ENCODE data around the gene STK17B. TPM values are rescaled to one million over a fixed set of nuclear protein-coding genes. Genes with fewer than 3 reads are reported as not detected.

The STK17B gene
- total RNA-seq, 1 experiment from 2014 or later: 16.9 TPM

GRCh38 chr2:196169516-196169915, 1.9 kb downstream of the STK17B start:
- Histone ChIP-seq H3K79me2 (ENCODE audit: insufficient read depth, low read length) (peaks cover 63% of the 10 kb centered on the region), H2AFZ (ENCODE audit: low read depth, low read length, poor library complexity, severe bottlenecking) (no peak overlapping the region), H3K4me2 (ENCODE audit: low read length) (peak overlapping the region; percentile 90), H3K27me3 (ENCODE audit: insufficient read depth, low read length) (0 out of 2 replicates have a peak, but pooled peaks cover 5% of the 10 kb centered on the region), H3K9me3 (ENCODE audit: control insufficient read depth in 1 of 2, insufficient read depth in 1 of 2, low read depth in 1 of 2, low read length in 2 of 2) (no peaks in the 10 kb centered on the region), H3K9ac (ENCODE audit: low read length) (no peak overlapping the region), H3K27ac (ENCODE audit: low read depth, low read length) (no peak overlapping the region), H4K20me1 (ENCODE audit: insufficient read depth) (no peaks in the 10 kb centered on the region), H3K36me3 (ENCODE audit: control insufficient read depth in 1 of 2, insufficient read depth in 2 of 2, low read length in 2 of 2) (no peaks in the 10 kb centered on the region), H3K4me1 (ENCODE audit: control insufficient read depth in 1 of 2, insufficient read depth in 2 of 2, low read length in 2 of 2) (peaks cover 4 to 26% of the 10 kb centered on the region in 2 experiments), H3K9me2 (ENCODE audit: insufficient read depth) (no peaks in the 10 kb centered on the region), H3K4me3 (replicated peaks in 1 of 2; ENCODE audit: low read depth in 1 of 2, low read length in 2 of 2) (peak overlapping the region in 1 of 2 experiments; percentile 91; a peak in 1 of 4 replicates)
- DNase-seq (ENCODE audit: low read depth, low spot score): no peak
- ATAC-seq: no peak
- intact Hi-C loops (cut with micrococcal nuclease): no loop called here
- CTCF ChIA-PET: no interaction called here
- BruUV-seq (replicated peaks): no TSS peak
- POLR2A ChIA-PET: no interaction called here
- TF ChIP-seq CBX3 (IDR thresholded peaks at IDR 0.05; ENCODE audit: low read depth) (no peak), FOSL1 (IDR thresholded peaks at IDR 0.05; ENCODE audit: low read depth) (no peak), ZNF274 (IDR thresholded peaks at IDR 0.05; ENCODE audit: low read depth, low read length) (no peak), EZH2 (IDR thresholded peaks at IDR 0.05) (no peak), ZBTB33 (IDR thresholded peaks at IDR 0.05; ENCODE audit: extremely low read depth, insufficient replicate concordance, low read length) (no peak), ELF1 (IDR thresholded peaks at IDR 0.05; ENCODE audit: borderline replicate concordance, low read depth) (no peak), POLR2AphosphoS5 (IDR thresholded peaks at IDR 0.05; ENCODE audit: low read depth, low read length) (no peak), YY1 (IDR thresholded peaks at IDR 0.05; ENCODE audit: extremely low read depth, insufficient replicate concordance, low read depth, low read length) (no peak), ZFX (IDR thresholded peaks at IDR 0.05) (no peak)
- RAD21 ChIA-PET (ENCODE audit: low non-redundant PET in 1 of 2, low total read pairs in 2 of 2, uncharacterized antibody in 2 of 2, unreplicated experiment in 2 of 2): interaction anchor here in 1 of 2 experiments (1.4 kb wide), 1 partner anchor 107 kb away, joined by 3 read pairs; no protein-coding TSS in a partner anchor

Data from HCT116 (cell line).